Nephron (organoid): ENCODE results near the gene A2M.

ENCODE experiments used
- H3K27ac Mint-ChIP-seq, 3 experiments: 2 replicates each; pipeline ENCODE4 v1.8.0; 2020; ENCODE audit warnings: mixed read lengths in 3 of 3, mild to moderate bottlenecking in 2 of 3, moderate library complexity in 1 of 3
- H3K27me3 Mint-ChIP-seq: 2 replicates; pipeline ENCODE4 v1.8.0; 2021; ENCODE audit warnings: low read depth, mild to moderate bottlenecking, moderate library complexity, mixed read lengths
- H3K36me3 Mint-ChIP-seq: 2 replicates; pipeline ENCODE4 v1.8.0; 2020; ENCODE audit warnings: low read depth, mixed read lengths
- H3K4me1 Mint-ChIP-seq: 2 replicates; pipeline ENCODE4 v1.8.0; 2020; ENCODE audit warnings: mixed read lengths
- H3K4me3 Mint-ChIP-seq, 3 experiments: 2 replicates each; pipeline ENCODE4 v1.8.0; 2020; ENCODE audit warnings: mild to moderate bottlenecking in 3 of 3, mixed read lengths in 3 of 3, moderate library complexity in 2 of 3
- H3K9me3 Mint-ChIP-seq: 2 replicates; pipeline ENCODE4 v1.8.0; 2020; ENCODE audit warnings: mixed read lengths
- CTCF ChIP-seq, 3 experiments: fragments of 200-600 bp; sonication (generic); IDR thresholded peaks; one replicate each; pipeline ENCODE4 v1.5.0; 2021; ENCODE audit warnings: antibody characterized with exemption in 3 of 3; ENCODE audit not compliant: unreplicated experiment in 3 of 3

Gene A2M

GRCh38 chr12:9072481-9073038 lies 43.2 kb downstream of the A2M start:
- Mint-ChIP-seq H3K27me3 (peaks cover 4% of the 10 kb centered on the region), H3K27ac (no peak overlapping the region), H3K4me1 (no peaks in the 10 kb centered on the region), H3K9me3 (no peaks in the 10 kb centered on the region), H3K36me3 (no peaks in the 10 kb centered on the region), H3K4me3 (no peak overlapping the region)
- TF ChIP-seq CTCF (IDR thresholded peaks at IDR 0.05; ENCODE audit: unreplicated experiment in 3 of 3) = no peak

GRCh38 chr12:9071969-9072368 lies 43.8 kb downstream of the A2M start:
- TF ChIP-seq CTCF (IDR thresholded peaks at IDR 0.05; ENCODE audit: unreplicated experiment in 3 of 3) = no peak
- H3K27ac Mint-ChIP-seq = no peak overlapping the region
- no peak overlapping the region for H3K4me3 Mint-ChIP-seq
- H3K9me3 Mint-ChIP-seq = no peaks in the 10 kb centered on the region
- peaks cover 2% of the 10 kb centered on the region for H3K36me3 Mint-ChIP-seq
- peaks cover 4% of the 10 kb centered on the region for H3K27me3 Mint-ChIP-seq
- H3K4me1 Mint-ChIP-seq = no peaks in the 10 kb centered on the region

- no peak for TF ChIP-seq CTCF (IDR thresholded peaks at IDR 0.05; ENCODE audit: unreplicated experiment in 3 of 3)
- Mint-ChIP-seq H3K36me3 (peaks cover 3% of the 10 kb centered on the region), H3K4me1 (no peaks in the 10 kb centered on the region), H3K9me3 (no peaks in the 10 kb centered on the region), H3K27me3 (peaks cover 4% of the 10 kb centered on the region), H3K4me3 (no peak overlapping the region), H3K27ac (no peak overlapping the region)
Observed at GRCh38 chr12:9071518-9071917, 44.2 kb downstream of the A2M start.

- TF ChIP-seq CTCF (IDR thresholded peaks at IDR 0.05; ENCODE audit: unreplicated experiment in 3 of 3) = no peak
- Mint-ChIP-seq H3K9me3 (no peaks in the 10 kb centered on the region), H3K36me3 (peaks cover 3% of the 10 kb centered on the region), H3K27me3 (peaks cover 4% of the 10 kb centered on the region), H3K4me1 (no peaks in the 10 kb centered on the region), H3K4me3 (no peak overlapping the region), H3K27ac (no peak overlapping the region)
Observed at GRCh38 chr12:9070351-9070750, 45.4 kb downstream of the A2M start.

- H3K27me3 Mint-ChIP-seq = no peaks in the 10 kb centered on the region
- H3K4me3 Mint-ChIP-seq = peak overlapping the region in 1 of 3 experiments; percentile 31
- no peak for TF ChIP-seq CTCF (IDR thresholded peaks at IDR 0.05; ENCODE audit: unreplicated experiment in 3 of 3)
- H3K36me3 Mint-ChIP-seq = peaks cover 3% of the 10 kb centered on the region
- H3K9me3 Mint-ChIP-seq = no peaks in the 10 kb centered on the region
- H3K4me1 Mint-ChIP-seq = peaks cover 6% of the 10 kb centered on the region
- H3K27ac Mint-ChIP-seq = no peak overlapping the region
Observed at GRCh38 chr12:9068600-9068999, 47.1 kb downstream of the A2M start.

GRCh38 chr12:9068086-9068485 lies 47.6 kb downstream of the A2M start:
- H3K27ac Mint-ChIP-seq = no peak overlapping the region
- H3K4me1 Mint-ChIP-seq = peaks cover 10% of the 10 kb centered on the region
- H3K9me3 Mint-ChIP-seq = no peaks in the 10 kb centered on the region
- H3K27me3 Mint-ChIP-seq = no peaks in the 10 kb centered on the region
- H3K36me3 Mint-ChIP-seq = peaks cover 3% of the 10 kb centered on the region
- no peak for TF ChIP-seq CTCF (IDR thresholded peaks at IDR 0.05; ENCODE audit: unreplicated experiment in 3 of 3)
- no peak overlapping the region for H3K4me3 Mint-ChIP-seq
